Astrocyte of the hippocampus (primary cell): ENCODE measurements around the gene DAAM2.

Experiments used
- DNase-seq: peaks from one replicate; pipeline ENCODE4 v3.0.0; 2011; ENCODE audit warnings: low read depth, low spot score

The DAAM2 gene

GRCh38 chr6:39885691-39886090, 93.5 kb downstream of the DAAM2 start:
- DNase-seq, result no peak

GRCh38 chr6:39886871-39887270, 94.7 kb downstream of the DAAM2 start:
- DNase-seq, result no peak

- peak; percentile 93 for DNase-seq
These were observed 95.7 kb downstream of the DAAM2 start for GRCh38 chr6:39887692-39888450.

DNA sequence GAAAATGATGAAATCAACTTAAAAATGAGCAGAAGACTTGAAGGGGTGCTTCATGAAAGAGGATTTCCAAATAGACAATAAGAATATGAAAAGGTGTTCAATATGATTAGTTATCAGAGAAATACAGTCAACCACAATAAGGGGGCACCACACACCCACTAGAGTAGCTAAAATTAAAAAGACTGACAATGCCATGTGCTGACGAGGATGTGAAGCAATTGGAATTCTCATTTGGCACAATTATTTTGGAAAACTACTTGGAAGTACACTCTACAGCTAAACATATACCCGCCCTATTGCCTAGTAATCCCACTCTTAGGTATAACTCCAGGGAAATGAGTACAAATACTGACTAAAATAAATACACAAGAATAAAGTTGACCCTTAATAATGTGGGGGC, 97.1 kb downstream of the DAAM2 start:
- DNase-seq, result no peak

- DNase-seq, result no peak
These were observed 99.2 kb downstream of the DAAM2 start for GRCh38 chr6:39891353-39891752.

DNA sequence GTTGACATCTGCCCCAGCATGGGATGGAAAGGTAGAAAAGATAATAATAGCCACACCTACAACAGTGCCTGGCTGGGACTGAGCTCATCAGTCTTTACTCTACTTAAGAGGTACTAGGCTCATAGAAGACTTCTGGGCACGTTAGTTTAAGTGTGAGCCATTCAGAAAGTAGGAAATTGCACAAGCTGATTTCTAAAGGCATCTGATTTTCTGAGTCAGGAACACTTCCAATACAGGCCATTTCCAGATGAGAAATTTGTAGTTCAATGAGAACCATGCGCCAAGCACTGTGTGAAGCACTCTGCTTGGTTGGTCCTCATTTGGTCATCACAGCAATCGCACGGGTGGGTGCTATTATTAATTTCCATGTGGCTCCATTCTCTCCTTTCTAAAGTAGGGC, 99.8 kb downstream of the DAAM2 start:
- DNase-seq, result no peak

GRCh38 chr6:39892490-39893129, 100.4 kb downstream of the DAAM2 start:
- peak; percentile 85 for DNase-seq

GRCh38 chr6:39893286-39893685, 101.1 kb downstream of the DAAM2 start:
- no peak for DNase-seq

GRCh38 chr6:39896701-39897100, 104.5 kb downstream of the DAAM2 start:
- no peak for DNase-seq

DNA sequence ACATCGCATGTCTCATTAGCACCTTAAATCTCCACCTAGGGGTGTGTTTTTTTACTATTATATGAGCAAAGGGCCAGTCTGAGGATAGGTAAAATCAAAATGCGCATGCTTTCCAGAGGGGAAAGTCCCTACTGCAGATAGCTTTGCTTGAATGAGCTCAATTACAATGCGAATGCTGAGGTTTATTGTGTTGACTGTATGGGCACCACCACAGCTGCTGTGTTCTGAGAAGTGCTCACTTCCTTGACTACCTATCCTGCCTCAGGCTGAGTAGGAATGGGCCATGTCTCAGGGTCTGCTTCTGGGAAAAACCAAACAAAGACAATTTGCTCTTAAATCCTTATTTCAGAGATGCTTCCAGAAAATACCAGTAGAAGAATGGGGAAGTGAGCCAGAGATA, 105.5 kb downstream of the DAAM2 start:
- DNase-seq, result peak; percentile 30

- DNase-seq, result no peak
These were observed 106.4 kb downstream of the DAAM2 start for GRCh38 chr6:39898625-39899024.

DNA sequence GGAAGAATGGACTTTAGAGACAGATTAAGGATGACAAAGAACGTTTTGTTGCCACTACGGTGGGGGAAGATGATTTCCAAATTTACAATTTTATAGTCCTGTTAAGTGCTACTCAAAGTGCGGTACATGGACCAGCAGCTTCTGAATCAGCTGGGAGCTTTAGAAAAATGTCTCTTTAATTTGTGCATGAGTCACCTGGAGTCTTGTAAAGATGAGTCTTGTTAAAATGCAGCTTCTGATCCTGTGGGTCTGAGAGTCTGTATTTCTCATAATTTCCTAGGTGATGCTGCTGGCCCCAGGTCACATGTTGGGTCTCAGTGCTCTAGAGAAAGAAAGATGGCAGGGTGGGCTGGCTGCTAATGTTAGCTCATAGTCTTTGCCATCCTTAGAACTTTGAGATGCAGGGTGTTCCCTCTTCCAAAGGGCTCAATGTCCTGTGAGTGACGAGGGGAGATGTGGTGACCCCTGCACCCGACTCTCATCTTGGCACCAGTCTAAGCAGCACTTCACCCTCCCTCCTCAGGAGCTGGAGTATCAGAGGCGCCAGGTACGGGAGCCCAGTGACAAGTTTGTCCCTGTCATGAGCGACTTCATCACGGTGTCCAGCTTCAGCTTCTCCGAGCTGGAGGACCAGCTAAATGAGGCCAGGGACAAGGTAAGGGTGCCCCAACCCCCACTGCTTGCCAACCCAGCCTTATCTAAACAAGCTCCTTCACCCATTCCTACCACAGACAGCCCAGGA, 107.5 kb downstream of the DAAM2 start:
- DNase-seq, result no peak

- no peak for DNase-seq
These were observed 109.0 kb downstream of the DAAM2 start for GRCh38 chr6:39901116-39901655.

- no peak for DNase-seq
These were observed 109.5 kb downstream of the DAAM2 start for GRCh38 chr6:39901670-39902069.

- DNase-seq, result no peak
These were observed 110.0 kb downstream of the DAAM2 start for GRCh38 chr6:39902136-39902535.

DNA sequence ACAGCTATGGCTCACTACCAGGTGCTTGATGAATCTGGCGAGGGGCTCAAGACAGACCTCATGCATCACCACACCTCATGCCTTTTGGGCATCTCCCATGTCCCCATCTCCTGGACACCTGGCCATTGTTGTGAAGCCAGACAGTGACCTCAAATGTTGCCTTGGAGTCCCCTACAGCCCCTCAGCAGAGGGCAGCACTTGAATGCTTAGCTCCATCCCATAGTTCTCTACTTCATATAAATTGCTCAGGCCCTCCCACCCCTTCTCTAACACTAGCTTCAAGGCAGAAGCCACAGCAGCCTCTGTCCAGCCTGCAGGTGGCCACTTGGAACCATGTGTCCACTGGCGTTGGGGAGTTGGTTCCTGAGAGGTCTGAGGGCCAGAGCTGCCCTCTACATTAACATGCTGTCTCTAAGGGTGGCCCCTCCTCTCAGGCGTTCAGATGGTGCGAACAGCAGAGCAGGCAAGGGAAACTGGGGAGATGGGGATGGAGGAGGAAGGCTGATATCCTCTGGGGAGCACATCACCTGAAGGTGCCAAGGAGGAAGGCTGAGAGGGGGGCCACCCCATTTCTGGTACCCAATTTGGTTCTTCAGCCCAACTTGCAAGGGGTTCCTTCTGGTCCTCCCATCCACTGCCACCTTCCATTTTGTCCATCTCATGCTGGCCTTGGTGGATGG, 110.8 kb downstream of the DAAM2 start:
- no peak for DNase-seq

GRCh38 chr6:39903656-39904055, 111.5 kb downstream of the DAAM2 start:
- DNase-seq, result no peak

- no peak for DNase-seq
These were observed 112.9 kb downstream of the DAAM2 start for GRCh38 chr6:39904946-39905639.

DNA sequence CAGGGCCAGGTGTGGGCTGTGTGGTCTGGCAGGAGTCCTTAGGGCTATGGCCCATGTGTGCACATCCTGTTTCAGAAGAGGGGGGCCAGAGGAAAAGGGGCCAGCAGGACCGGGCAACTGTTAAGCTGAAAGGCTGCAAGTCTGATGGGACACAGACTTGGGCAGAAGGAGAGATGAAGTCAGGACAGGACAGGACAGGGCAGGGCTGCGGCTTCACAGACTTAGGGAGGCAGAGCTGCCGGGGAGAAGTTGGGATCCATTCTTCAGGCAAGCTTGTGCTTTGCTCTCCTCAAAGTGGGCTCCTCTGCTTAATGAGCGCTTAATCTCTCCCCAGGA, 113.4 kb downstream of the DAAM2 start:
- DNase-seq, result no peak

- no peak for DNase-seq
These were observed 114.2 kb downstream of the DAAM2 start for GRCh38 chr6:39906318-39906761.

GRCh38 chr6:39907871-39908575, 115.8 kb downstream of the DAAM2 start:
- no peak for DNase-seq
